GM23338 (cell line): ENCODE measurements around the gene KIF5A. TPM values are rescaled to one million over a fixed set of nuclear protein-coding genes. Genes with fewer than 3 reads are reported as not detected.
"Not testable (repeated sequence)": the region's sequence is repeated elsewhere in the genome, so short reads cannot be mapped to it uniquely, and the experiment has no call there.

Experiments
- ATAC-seq: fragments of 200-7000 bp; cut with Tn5 transposase; 3 replicates; pipeline ENCODE4 v1.9.1; 2020
- DNase-seq: peaks from one replicate; pipeline ENCODE4 v3.0.0-alpha.2; 2015; ENCODE audit warnings: low spot score
- H2AFZ ChIP-seq: fragments of 200-600 bp; sonication (generic); 2 replicates; pipeline ENCODE4 v1.8.0; 2016; ENCODE audit warnings: antibody characterized with exemption, mild to moderate bottlenecking, moderate library complexity
- H3F3A ChIP-seq: fragments of 200-600 bp; sonication (generic); replicated peaks from 2 replicates; pipeline ENCODE4 v1.8.0; 2017; ENCODE audit warnings: antibody characterized with exemption, mixed run types, low read depth
- H3K27ac ChIP-seq: fragments of 200-600 bp; sonication (generic); 2 replicates; pipeline ENCODE4 v1.6.1; 2016; ENCODE audit warnings: low read depth
- H3K27me3 ChIP-seq: fragments of 200-600 bp; sonication (generic); 2 replicates; pipeline ENCODE4 v1.8.0; 2016; ENCODE audit warnings: mild to moderate bottlenecking, mixed run types, moderate library complexity; ENCODE audit not compliant: insufficient read depth
- H3K36me3 ChIP-seq: fragments of 200-600 bp; sonication (generic); 2 replicates; pipeline ENCODE4 v1.8.0; 2016; ENCODE audit warnings: mild to moderate bottlenecking; ENCODE audit not compliant: insufficient read depth
- H3K4me1 ChIP-seq: fragments of 200-600 bp; sonication (generic); 2 replicates; pipeline ENCODE4 v1.8.0; 2016; ENCODE audit warnings: mild to moderate bottlenecking, moderate library complexity; ENCODE audit not compliant: insufficient read depth
- H3K4me2 ChIP-seq: fragments of 200-600 bp; sonication (generic); 2 replicates; pipeline ENCODE4 v1.7.1; 2017; ENCODE audit warnings: mixed run types
- H3K4me3 ChIP-seq: fragments of 200-600 bp; sonication (generic); 2 replicates; pipeline ENCODE4 v1.6.1; 2016; ENCODE audit warnings: mixed run types
- H3K79me2 ChIP-seq: fragments of 200-600 bp; sonication (generic); replicated peaks from 2 replicates; pipeline ENCODE4 v1.8.0; 2017; ENCODE audit warnings: mild to moderate bottlenecking; ENCODE audit not compliant: insufficient read depth
- H3K9me2 ChIP-seq: fragments of 200-600 bp; sonication (generic); 2 replicates; pipeline ENCODE4 v1.8.0; 2017; ENCODE audit not compliant: insufficient read depth
- H4K20me1 ChIP-seq: fragments of 200-600 bp; sonication (generic); replicated peaks from 2 replicates; pipeline ENCODE4 v1.8.0; 2017; ENCODE audit warnings: mild to moderate bottlenecking; ENCODE audit not compliant: insufficient read depth
- H3K27ac Mint-ChIP-seq: 2 replicates; pipeline ENCODE4 v1.8.0; 2020; ENCODE audit warnings: inconsistent platforms, mild to moderate bottlenecking, moderate library complexity, mixed read lengths
- H3K27me3 Mint-ChIP-seq: 3 replicates; pipeline ENCODE4 v1.8.0; 2022; ENCODE audit warnings: low read depth, mild to moderate bottlenecking, moderate library complexity, mixed read lengths, inconsistent platforms; ENCODE audit not compliant: insufficient read depth, poor library complexity
- H3K36me3 Mint-ChIP-seq: 3 replicates; pipeline ENCODE4 v1.8.0; 2021; ENCODE audit warnings: low read depth, mild to moderate bottlenecking, inconsistent platforms, moderate library complexity, mixed read lengths
- H3K4me1 Mint-ChIP-seq: 3 replicates; pipeline ENCODE4 v1.8.0; 2020; ENCODE audit warnings: mild to moderate bottlenecking, inconsistent platforms, mixed read lengths
- H3K4me3 Mint-ChIP-seq: 3 replicates; pipeline ENCODE4 v1.8.0; 2021; ENCODE audit warnings: moderate library complexity, mild to moderate bottlenecking, inconsistent platforms, mixed read lengths
- H3K9me3 Mint-ChIP-seq: 3 replicates; pipeline ENCODE4 v1.8.0; 2020; ENCODE audit warnings: moderate library complexity, mild to moderate bottlenecking, inconsistent platforms, mixed read lengths
- CREB1 ChIP-seq: fragments of 250-450 bp; sonication (Bioruptor Pico); IDR thresholded peaks from 2 replicates; pipeline ENCODE4 v1.5.0; 2020; ENCODE audit warnings: low read depth, mild to moderate bottlenecking, moderate library complexity
- EZH2 ChIP-seq: fragments of 200-600 bp; sonication (generic); IDR thresholded peaks from one replicate; pipeline ENCODE4 v1.8.0; 2017; ENCODE audit warnings: antibody characterized with exemption, mild to moderate bottlenecking, low read depth; ENCODE audit not compliant: unreplicated experiment
- JUNB ChIP-seq: IDR thresholded peaks from one replicate; pipeline ENCODE4 v1.6.1; 2016; ENCODE audit warnings: antibody characterized with exemption; ENCODE audit not compliant: unreplicated experiment
- NANOG ChIP-seq: IDR thresholded peaks from 2 replicates; pipeline ENCODE4 v1.6.1; 2016; ENCODE audit warnings: antibody characterized with exemption, borderline replicate concordance
- POLR2AphosphoS5 ChIP-seq: IDR thresholded peaks from 2 replicates; pipeline ENCODE4 v1.6.1; 2016; ENCODE audit warnings: antibody characterized with exemption, low read depth
- STAT1 ChIP-seq: IDR thresholded peaks from one replicate; pipeline ENCODE4 v1.6.1; 2016; ENCODE audit warnings: antibody characterized with exemption; ENCODE audit not compliant: unreplicated experiment
- ZNF114 ChIP-seq: fragments of 250-450 bp; sonication (Bioruptor Pico); IDR thresholded peaks from 2 replicates; pipeline ENCODE4 v1.5.0; 2020; ENCODE audit warnings: mild to moderate bottlenecking, moderate library complexity
- polyA plus RNA-seq: library from polyadenylated mRNA; unstranded; fragments of >200 nt; fragmentation: Nextera tagmentation; extraction: Ambion mirVana; gene quantifications from 2 replicates; pipeline ENCODE4 v1.2.1, GENCODE V29; 2016
- total RNA-seq: library from RNA; depleted of rRNA; stranded (reverse); fragments of >200 nt; shearing (Covaris generic); gene quantifications from 2 replicates; pipeline ENCODE4 v1.2.3, GENCODE V29; 2014
- TF ChIP-seq, protein P1 (sequence below): IDR thresholded peaks from one replicate; pipeline ENCODE4 v1.6.1; 2018; ENCODE audit warnings: antibody characterized with exemption; ENCODE audit not compliant: unreplicated experiment
- TF ChIP-seq, protein P2 (sequence below), 2 experiments: fragments of 200-600 bp in 1 of 2; sonication (generic) in 1 of 2; conservative IDR thresholded peaks; 2 replicates each; pipeline versions ENCODE4 v1.5.1 to v1.6.1; 2016 to 2017; ENCODE audit warnings: antibody characterized with exemption in 2 of 2, low read depth in 2 of 2, mild to moderate bottlenecking in 2 of 2, moderate library complexity in 1 of 2
- TF ChIP-seq, protein P3 (sequence below): IDR thresholded peaks from 2 replicates; pipeline ENCODE4 v1.6.1; 2016; ENCODE audit warnings: antibody characterized with exemption

KIF5A gene
- total and polyA plus RNA-seq, 2 experiments from 2014 or later = 11.1 to 21.3 TPM

DNA sequence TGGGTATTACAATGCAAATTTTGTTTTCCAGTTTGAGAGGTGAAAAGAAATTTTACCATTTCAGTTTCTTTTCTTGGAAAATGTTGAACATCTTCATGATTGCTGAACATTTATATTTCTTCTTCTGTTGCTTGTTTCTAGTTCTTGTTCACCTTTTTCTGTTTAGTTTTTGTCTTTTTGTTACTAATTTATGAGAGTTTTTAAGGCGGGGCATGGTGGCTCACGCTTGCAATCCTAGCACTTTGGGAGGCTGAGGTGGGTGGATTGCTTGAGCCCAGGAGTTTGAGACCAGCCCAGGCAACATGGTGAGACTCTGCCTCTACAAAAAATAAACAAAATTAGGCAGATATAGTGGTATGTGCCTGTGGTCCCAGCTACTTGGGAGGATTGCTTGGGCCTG is 10.7 kb downstream of the KIF5A start (continued):
- TF ChIP-seq, protein P1, sequence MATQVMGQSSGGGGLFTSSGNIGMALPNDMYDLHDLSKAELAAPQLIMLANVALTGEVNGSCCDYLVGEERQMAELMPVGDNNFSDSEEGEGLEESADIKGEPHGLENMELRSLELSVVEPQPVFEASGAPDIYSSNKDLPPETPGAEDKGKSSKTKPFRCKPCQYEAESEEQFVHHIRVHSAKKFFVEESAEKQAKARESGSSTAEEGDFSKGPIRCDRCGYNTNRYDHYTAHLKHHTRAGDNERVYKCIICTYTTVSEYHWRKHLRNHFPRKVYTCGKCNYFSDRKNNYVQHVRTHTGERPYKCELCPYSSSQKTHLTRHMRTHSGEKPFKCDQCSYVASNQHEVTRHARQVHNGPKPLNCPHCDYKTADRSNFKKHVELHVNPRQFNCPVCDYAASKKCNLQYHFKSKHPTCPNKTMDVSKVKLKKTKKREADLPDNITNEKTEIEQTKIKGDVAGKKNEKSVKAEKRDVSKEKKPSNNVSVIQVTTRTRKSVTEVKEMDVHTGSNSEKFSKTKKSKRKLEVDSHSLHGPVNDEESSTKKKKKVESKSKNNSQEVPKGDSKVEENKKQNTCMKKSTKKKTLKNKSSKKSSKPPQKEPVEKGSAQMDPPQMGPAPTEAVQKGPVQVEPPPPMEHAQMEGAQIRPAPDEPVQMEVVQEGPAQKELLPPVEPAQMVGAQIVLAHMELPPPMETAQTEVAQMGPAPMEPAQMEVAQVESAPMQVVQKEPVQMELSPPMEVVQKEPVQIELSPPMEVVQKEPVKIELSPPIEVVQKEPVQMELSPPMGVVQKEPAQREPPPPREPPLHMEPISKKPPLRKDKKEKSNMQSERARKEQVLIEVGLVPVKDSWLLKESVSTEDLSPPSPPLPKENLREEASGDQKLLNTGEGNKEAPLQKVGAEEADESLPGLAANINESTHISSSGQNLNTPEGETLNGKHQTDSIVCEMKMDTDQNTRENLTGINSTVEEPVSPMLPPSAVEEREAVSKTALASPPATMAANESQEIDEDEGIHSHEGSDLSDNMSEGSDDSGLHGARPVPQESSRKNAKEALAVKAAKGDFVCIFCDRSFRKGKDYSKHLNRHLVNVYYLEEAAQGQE = no peak
- TF ChIP-seq, protein P2, sequence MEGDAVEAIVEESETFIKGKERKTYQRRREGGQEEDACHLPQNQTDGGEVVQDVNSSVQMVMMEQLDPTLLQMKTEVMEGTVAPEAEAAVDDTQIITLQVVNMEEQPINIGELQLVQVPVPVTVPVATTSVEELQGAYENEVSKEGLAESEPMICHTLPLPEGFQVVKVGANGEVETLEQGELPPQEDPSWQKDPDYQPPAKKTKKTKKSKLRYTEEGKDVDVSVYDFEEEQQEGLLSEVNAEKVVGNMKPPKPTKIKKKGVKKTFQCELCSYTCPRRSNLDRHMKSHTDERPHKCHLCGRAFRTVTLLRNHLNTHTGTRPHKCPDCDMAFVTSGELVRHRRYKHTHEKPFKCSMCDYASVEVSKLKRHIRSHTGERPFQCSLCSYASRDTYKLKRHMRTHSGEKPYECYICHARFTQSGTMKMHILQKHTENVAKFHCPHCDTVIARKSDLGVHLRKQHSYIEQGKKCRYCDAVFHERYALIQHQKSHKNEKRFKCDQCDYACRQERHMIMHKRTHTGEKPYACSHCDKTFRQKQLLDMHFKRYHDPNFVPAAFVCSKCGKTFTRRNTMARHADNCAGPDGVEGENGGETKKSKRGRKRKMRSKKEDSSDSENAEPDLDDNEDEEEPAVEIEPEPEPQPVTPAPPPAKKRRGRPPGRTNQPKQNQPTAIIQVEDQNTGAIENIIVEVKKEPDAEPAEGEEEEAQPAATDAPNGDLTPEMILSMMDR (conservative IDR thresholded peaks at IDR 0.05; ENCODE audit: low read depth in 2 of 2) = no peak
- TF ChIP-seq STAT1 (no peak), NANOG (no peak), POLR2AphosphoS5 (no peak), JUNB (no peak), EZH2 (no peak), CREB1 (CRISPR knock-in tag) (no peak), ZNF114 (no peak)

DNA sequence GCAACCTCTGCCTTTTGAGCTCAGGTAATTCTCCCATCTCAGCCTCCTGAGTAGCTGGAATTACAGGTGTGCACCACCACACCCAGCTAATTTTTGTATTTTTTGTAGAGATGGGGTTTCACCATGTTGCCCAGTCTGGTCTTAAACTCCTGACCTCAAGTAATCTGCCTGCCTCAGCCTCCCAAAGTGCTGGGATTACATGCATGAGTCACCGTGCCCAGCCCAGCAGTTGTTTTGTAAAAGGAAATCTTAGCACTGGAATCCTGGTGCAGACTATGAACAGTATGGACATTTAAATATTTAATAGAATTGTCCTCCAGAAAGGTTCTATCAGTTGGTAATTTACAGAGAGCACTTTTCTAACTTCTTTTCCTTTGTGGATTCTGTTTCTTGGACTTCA is 11.3 kb downstream of the KIF5A start:
- not testable (repeated sequence) for H3K9me2 ChIP-seq, H3K4me2 ChIP-seq, H3K27ac ChIP-seq, H3K4me1 Mint-ChIP-seq, ATAC-seq, H3K9me3 Mint-ChIP-seq, H3K27ac Mint-ChIP-seq, H3K27me3 ChIP-seq, H3F3A ChIP-seq, H3K27me3 Mint-ChIP-seq, H4K20me1 ChIP-seq, DNase-seq, H2AFZ ChIP-seq, H3K36me3 ChIP-seq, H3K4me3 Mint-ChIP-seq, H3K4me3 ChIP-seq, H3K4me1 ChIP-seq
- peaks cover 16% of the 10 kb centered on the region; the same call in 1 of the 2 replicates for H3K79me2 ChIP-seq
- peaks cover 11% of the 10 kb centered on the region; the same call in 2 of the 3 replicates for H3K36me3 Mint-ChIP-seq

DNA sequence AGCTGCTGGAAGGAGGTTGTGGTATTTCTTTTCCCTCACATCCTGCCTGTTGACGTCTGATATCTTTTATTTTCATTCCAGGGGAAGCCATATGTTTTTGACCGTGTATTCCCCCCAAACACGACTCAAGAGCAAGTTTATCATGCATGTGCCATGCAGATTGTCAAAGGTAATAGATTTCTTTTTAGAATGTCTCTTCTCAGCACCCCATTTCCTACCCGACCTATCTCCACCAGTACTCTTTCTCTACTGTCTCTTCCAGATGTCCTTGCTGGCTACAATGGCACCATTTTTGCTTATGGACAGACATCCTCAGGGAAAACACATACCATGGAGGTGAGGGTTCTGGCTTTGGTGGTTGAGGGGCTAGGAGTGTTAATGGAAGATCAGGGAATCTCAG is 13.5 kb downstream of the KIF5A start:
- no peak overlapping the region for H3K27ac Mint-ChIP-seq
- H3K36me3 Mint-ChIP-seq = peaks cover 18% of the 10 kb centered on the region; the same call in 2 of the 3 replicates
- no peaks in the 10 kb centered on the region for H3K27me3 Mint-ChIP-seq
- no peak for TF ChIP-seq ZNF114
- TF ChIP-seq POLR2AphosphoS5 = no peak
- no peak for TF ChIP-seq STAT1
- no peak for TF ChIP-seq CREB1 (CRISPR knock-in tag)
- TF ChIP-seq, protein P1 = no peak
- TF ChIP-seq, protein P3, sequence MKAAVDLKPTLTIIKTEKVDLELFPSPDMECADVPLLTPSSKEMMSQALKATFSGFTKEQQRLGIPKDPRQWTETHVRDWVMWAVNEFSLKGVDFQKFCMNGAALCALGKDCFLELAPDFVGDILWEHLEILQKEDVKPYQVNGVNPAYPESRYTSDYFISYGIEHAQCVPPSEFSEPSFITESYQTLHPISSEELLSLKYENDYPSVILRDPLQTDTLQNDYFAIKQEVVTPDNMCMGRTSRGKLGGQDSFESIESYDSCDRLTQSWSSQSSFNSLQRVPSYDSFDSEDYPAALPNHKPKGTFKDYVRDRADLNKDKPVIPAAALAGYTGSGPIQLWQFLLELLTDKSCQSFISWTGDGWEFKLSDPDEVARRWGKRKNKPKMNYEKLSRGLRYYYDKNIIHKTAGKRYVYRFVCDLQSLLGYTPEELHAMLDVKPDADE = no peak
- TF ChIP-seq NANOG = no peak

More for the DNA sequence above, 13.5 kb downstream of the KIF5A start:
- H3K9me3 Mint-ChIP-seq = no peaks in the 10 kb centered on the region
- no peak for ATAC-seq
- H3K4me1 Mint-ChIP-seq = no peaks in the 10 kb centered on the region
- no peaks in the 10 kb centered on the region for H3K4me1 ChIP-seq
- H3K4me3 Mint-ChIP-seq = no peak overlapping the region
- H3K36me3 ChIP-seq = no peaks in the 10 kb centered on the region; the same call in 1 of the 2 replicates
- DNase-seq = no peak
- no peaks in the 10 kb centered on the region for H3K9me2 ChIP-seq
- H4K20me1 ChIP-seq = no peaks in the 10 kb centered on the region; the same call in 1 of the 2 replicates
- no peak overlapping the region for H3K4me2 ChIP-seq
- H3K27ac ChIP-seq = no peak overlapping the region
- no peaks in the 10 kb centered on the region for H3F3A ChIP-seq
- H3K27me3 ChIP-seq = no peaks in the 10 kb centered on the region
- no peak overlapping the region for H2AFZ ChIP-seq
- no peak overlapping the region for H3K4me3 ChIP-seq
- peaks cover 15% of the 10 kb centered on the region; the same call in 1 of the 2 replicates for H3K79me2 ChIP-seq
